GM18867 (cell line): ENCODE data around the gene MUC22.

Experiments used
- ATAC-seq: cut with Tn5 transposase; IDR thresholded peaks from one replicate; pipeline ENCODE4 v1.9.1; 2021; ENCODE audit warnings: mild to moderate bottlenecking, moderate library complexity; ENCODE audit not compliant: unreplicated experiment

Gene MUC22

GRCh38 chr6:31074401-31074800 lies 64.1 kb downstream of the MUC22 start:
- ATAC-seq, result no peak

- ATAC-seq, result no peak
Observed at GRCh38 chr6:31075528-31075927, 65.3 kb downstream of the MUC22 start.

GRCh38 chr6:31076611-31077010 lies 66.3 kb downstream of the MUC22 start:
- ATAC-seq, result no peak

GRCh38 chr6:31079656-31080261 lies 69.5 kb downstream of the MUC22 start:
- ATAC-seq, result no peak

- no peak for ATAC-seq
Observed at GRCh38 chr6:31081872-31082271, 71.6 kb downstream of the MUC22 start.

- no peak for ATAC-seq
Observed at GRCh38 chr6:31083742-31084354, 73.6 kb downstream of the MUC22 start.
